COR-L47 (cell line): ENCODE data around the gene ALDH3A1.

Source experiments
- DNase-seq: peaks from one replicate; lab custom pipeline; 2025; lab: John Stamatoyannopoulos, UW

Gene ALDH3A1

GRCh38 chr17:19718613-19719354 is 29.3 kb downstream of the ALDH3A1 start:
- no peak for DNase-seq

DNA sequence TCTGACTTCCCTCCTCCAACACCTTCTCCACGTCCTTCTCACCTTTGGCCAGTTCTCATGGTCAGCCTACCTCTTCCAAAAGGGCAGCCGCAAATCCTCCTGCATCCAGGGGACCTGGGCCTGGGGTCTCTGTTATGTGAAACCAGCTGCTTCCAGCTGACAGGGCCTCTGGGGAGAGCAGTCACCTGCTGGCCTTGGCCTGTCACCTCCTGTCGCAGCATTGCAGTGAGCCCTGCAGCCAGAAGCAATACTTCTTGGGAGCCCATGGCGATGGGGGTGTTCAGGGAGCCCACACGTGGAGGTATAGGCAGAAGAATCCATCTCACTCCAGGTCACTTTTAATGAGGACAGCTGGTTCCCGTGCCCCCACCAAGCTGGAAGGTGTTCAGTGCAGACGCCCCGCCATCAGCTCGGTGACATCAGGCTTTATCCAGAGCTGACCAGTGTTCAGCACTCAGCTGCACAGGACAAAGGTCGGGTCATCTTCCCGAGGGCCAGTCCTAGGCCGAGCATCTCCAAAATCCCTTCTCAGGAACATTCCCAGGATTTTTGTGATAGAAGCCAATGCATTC is 30.0 kb downstream of the ALDH3A1 start:
- DNase-seq: no peak

GRCh38 chr17:19717411-19717908 is 30.6 kb downstream of the ALDH3A1 start:
- no peak for DNase-seq

- no peak for DNase-seq
These were observed 31.1 kb downstream of the ALDH3A1 start for GRCh38 chr17:19717031-19717360.

GRCh38 chr17:19716108-19717030 is 31.7 kb downstream of the ALDH3A1 start, which contains the start of gene SLC47A2:
TSS of gene SLC47A2 (minus strand) at chr17:19716584. CDS start at chr17:19716555, 29 bp downstream.
- DNase-seq: no peak

DNA sequence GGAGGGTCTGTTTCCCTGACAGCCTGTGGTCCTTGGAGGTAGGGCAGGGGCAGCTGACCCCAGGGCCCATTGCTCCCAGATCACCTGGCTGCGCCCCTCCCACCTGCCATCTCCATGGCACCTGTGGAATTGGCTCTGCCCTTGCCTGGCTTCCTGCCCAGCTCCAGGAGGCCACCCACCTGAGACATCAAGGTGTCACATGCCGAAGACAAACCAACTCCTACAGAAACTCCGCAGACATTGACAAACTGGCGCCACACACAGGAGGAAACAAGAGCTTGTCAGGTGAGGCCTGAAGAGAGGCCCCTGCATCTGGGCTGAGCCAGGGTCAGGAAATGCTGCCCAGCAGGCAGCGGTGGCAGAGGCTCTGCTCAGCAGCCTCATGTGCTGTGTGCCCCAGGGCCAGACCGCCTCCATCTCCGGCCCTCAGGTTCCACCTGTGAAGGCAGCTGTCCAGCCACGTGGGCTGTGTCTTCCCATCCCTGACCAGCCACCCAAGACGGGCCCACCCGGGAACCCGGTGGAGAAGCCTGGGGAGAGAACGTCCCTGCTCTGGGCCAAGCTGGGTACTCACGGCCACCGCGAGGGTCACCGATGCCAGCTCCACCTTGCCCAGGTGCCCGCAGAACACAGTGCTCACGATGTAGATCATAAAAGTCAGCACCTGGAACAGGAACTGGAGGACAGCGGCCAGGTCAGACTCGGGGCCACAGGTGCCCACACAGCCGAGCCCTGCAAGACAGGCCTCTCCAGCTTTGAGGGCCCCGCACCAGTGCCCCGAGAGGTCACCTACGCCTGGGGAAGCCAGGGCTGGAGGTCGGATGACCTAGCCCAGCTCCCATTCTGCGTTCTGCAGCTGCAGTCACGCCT is 33.3 kb downstream of the ALDH3A1 start:
- DNase-seq: no peak

DNA sequence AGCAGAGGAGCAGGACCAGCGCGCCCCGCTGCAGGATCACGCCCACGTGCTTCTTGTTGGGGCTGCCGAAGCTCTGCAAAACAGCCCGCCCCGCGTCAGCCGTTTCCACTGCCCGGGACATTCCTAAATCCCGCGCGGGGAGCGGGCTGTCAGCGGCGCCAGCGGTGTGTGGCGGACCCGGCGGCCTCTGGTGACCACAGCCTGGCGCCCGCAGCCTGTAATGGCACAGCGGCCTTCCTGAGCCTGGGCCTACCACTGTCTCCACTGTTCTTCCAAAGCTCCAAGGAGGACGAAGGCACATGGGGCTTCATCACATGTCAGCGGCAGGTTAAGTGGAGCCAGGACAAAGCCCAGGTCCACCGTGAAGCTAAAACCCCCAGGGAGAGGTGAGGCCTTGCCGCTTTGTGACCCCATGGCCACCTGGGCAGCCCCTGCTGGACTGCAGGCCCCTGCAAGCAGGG is 34.2 kb downstream of the ALDH3A1 start:
- no peak for DNase-seq

DNA sequence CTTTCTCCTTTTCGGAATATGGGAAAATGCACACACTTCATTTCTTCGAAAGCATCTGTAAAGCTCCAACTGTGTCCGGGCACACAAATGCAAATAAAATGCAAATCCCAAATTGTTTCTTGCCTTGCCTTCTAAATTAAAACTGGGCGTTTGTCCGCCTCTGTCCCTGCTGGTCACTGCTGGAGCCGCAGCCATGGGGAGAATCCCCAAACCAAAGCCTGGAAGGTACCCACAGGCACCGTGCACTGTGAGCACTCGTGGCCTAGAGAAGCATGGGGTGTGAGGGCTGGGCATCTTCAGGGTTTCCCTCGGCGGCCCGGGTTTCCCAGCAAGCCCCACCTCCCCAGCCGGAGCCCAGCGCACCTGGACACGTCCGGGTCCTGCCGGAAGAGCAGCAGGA is 34.6 kb downstream of the ALDH3A1 start:
- no peak for DNase-seq

- DNase-seq: no peak
These were observed 35.6 kb downstream of the ALDH3A1 start for GRCh38 chr17:19712436-19713004.

DNA sequence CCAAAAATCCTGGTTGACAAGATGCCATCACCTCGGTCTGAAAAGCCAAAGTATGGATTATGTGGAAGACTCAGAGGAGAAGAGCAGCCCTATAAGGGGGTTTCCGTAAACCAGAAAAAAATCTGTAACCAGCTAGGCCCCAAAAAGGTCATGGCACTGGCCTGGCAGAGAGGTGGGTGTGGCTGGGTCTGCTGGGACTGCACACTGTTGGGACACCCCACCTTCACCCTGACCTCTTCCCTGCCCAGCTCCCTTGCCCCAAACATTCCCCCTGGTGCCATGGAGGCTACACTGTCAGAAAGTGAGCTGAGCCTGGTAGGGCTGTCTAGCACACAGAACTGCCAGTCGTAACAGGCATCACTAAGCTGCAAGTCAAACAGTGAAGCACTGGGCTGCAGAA is 38.3 kb downstream of the ALDH3A1 start:
- DNase-seq: no peak

DNA sequence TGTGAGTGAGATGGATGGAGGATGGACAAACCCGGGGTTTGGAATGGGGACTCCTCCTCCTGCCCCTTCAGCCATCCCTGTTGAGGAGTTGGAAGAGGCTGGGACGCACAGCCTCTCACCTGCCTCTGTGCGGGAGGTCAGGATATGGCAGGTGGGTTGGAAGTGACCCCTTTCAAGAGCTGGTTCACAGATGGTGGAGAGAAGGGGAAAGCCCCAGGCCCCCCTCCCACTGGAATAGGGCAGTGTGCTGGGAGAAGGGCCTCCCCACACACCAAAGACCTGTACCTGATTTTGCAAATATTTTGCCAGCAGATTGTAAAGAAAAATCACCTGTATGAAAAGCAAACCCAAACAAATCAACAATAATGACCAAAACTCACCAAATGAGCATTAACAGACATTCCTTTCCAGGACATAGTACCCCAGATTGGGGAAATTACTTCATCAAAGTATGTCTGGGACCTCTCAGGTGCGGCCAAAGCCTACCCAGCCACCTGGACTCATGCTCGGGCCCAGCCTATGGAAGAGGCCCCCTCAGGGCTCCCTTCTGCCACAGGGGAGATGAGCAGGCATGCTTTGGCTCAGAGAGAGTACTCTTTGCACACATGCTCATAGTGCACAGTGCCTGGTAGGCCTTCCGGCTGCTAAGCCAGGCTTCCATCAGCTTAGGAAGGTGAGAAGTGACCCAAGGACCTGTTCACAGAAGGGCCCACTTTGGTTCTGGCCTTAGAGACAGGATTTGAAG is 39.5 kb downstream of the ALDH3A1 start:
- no peak for DNase-seq

DNA sequence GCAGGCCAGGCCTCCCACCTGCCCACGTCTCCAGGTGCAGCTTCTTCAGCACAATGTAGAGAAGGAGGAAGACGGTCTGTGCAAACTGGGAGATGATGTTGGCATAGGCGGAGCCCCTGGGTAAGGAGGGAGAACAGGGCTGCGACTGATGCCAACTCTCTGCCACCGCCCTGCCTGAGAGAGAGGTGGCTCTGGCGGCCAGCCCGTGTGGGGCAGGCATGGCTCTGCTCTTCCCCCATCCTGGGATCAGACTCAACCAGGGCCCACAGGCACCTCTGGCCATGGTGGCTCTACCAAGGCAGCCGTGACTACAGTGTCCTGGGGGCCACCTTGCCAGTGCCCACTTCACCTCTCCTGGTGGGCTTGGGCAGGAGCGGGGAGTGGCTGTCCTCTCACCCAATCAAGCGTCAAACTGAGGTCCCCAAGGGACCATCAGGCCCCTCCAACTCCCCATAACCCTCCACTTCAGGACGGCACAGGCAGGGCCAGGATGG is 40.3 kb downstream of the ALDH3A1 start:
- DNase-seq: no peak

GRCh38 chr17:19706791-19707727 is 41.0 kb downstream of the ALDH3A1 start:
- no peak for DNase-seq

- no peak for DNase-seq
These were observed 42.0 kb downstream of the ALDH3A1 start for GRCh38 chr17:19705771-19706770.

DNA sequence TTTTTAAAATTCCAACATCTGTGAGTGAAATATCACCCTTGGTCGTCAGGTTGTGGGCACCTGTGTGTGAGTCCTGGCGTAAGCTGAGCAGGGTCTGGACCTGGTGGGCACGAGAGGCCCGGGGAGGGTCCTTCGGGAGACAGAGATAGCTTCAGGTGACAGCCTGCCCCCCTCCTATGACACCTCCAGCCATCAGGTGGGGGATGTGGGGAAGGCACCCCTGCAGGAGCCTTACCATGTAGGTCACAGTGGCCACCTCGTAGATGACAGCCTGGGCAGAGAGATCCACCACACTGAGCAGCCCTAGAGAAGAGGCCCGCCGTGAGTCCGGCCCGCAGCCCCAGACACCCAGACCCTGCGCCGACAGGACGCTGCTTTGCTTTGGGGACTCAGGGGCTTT is 42.9 kb downstream of the ALDH3A1 start:
- DNase-seq: no peak

- no peak for DNase-seq
These were observed 44.1 kb downstream of the ALDH3A1 start for GRCh38 chr17:19703828-19704613.
